B cell (primary cell): ENCODE measurements around the gene BCL10. TPM values are rescaled to one million over a fixed set of nuclear protein-coding genes. Genes with fewer than 3 reads are reported as not detected.

ENCODE experiments used
- ATAC-seq: fragments of 200-7000 bp; cut with Tn5 transposase; one replicate; pipeline ENCODE4 v1.10.0; 2021; ENCODE audit warnings: low read depth, mild to moderate bottlenecking, moderate number of reproducible peaks, moderate library complexity
- CTCF ChIA-PET: fragments of 350-600 bp; sonication (Branson Sonifier 250); formaldehyde crosslinking; loops from one replicate; lab custom pipeline; 2021; ENCODE audit warnings: antibody characterized with exemption, inconsistent platforms; lab: Charles Lee
- POLR2A ChIA-PET: fragments of 350-600 bp; sonication (Branson Sonifier 250); formaldehyde crosslinking; loops from one replicate; lab custom pipeline; 2021; ENCODE audit warnings: antibody characterized with exemption; lab: Charles Lee
- DNase-seq: peaks from one replicate; pipeline ENCODE4 v3.0.0; 2013
- H2AFZ ChIP-seq: 2 replicates; pipeline ENCODE4 v1.6.1; 2012; ENCODE audit warnings: mild to moderate bottlenecking, low read depth, low read length; ENCODE audit not compliant: insufficient read depth, poor library complexity, severe bottlenecking
- H3K27ac ChIP-seq, 2 donors: 1 replicate in 1 of 2; 2 replicates in 1 of 2; pipeline ENCODE4 v1.5.1; 2012 to 2013; ENCODE audit warnings: low read length in 2 of 2, mild to moderate bottlenecking in 2 of 2, moderate library complexity in 1 of 2
- H3K27me3 ChIP-seq, 4 experiments: fragments of 200-600 bp in 1 of 4; sonication (generic) in 1 of 4; replicated peaks in 1 of 4; 1 replicate in 2 of 4; 2 replicates in 2 of 4; pipeline versions ENCODE4 v1.6.1 to v1.7.0; 2013 to 2016; ENCODE audit warnings: low read length in 3 of 4, mild to moderate bottlenecking in 2 of 4, mixed read lengths in 1 of 4, moderate library complexity in 1 of 4; ENCODE audit not compliant: insufficient read depth in 4 of 4, control insufficient read depth in 3 of 4; ENCODE audit errors: control extremely low read depth in 1 of 4
- H3K36me3 ChIP-seq, 2 experiments: replicated peaks in 1 of 2; 1 replicate in 1 of 2; 2 replicates in 1 of 2; pipeline versions ENCODE4 v1.6.1 to v1.7.1; 2013; ENCODE audit warnings: low read length in 1 of 2; ENCODE audit not compliant: insufficient read depth in 2 of 2, control insufficient read depth in 1 of 2; ENCODE audit errors: control extremely low read depth in 1 of 2, extremely low read depth in 1 of 2
- H3K4me1 ChIP-seq, 2 donors: fragments of 200-600 bp in 1 of 2; sonication (generic) in 1 of 2; 1 replicate in 1 of 2; 2 replicates in 1 of 2; pipeline versions ENCODE4 v1.5.1 to v1.6.1; 2013 to 2017; ENCODE audit warnings: low read length in 2 of 2; ENCODE audit not compliant: control insufficient read depth in 2 of 2, insufficient read depth in 2 of 2
- H3K4me2 ChIP-seq: replicated peaks from 2 replicates; pipeline ENCODE3; 2012; ENCODE audit warnings: mild to moderate bottlenecking, low read depth, low read length; ENCODE audit not compliant: poor library complexity, severe bottlenecking
- H3K4me3 ChIP-seq, 5 experiments: fragments of 200-600 bp in 1 of 5; sonication (generic) in 1 of 5; 1 replicate in 3 of 5; 2 replicates in 2 of 5; pipeline versions ENCODE4 v1.5.1 to v1.7.0; 2011 to 2016; ENCODE audit warnings: low read length in 4 of 5, mild to moderate bottlenecking in 4 of 5, low read depth in 2 of 5, control low read depth in 1 of 5, moderate library complexity in 1 of 5; ENCODE audit not compliant: insufficient read depth in 1 of 5; ENCODE audit errors: control extremely low read depth in 1 of 5, extremely low read depth in 1 of 5
- H3K79me2 ChIP-seq: fragments of 200-600 bp; sonication (generic); one replicate; pipeline ENCODE4 v1.6.0; 2016; ENCODE audit warnings: low read length; ENCODE audit not compliant: control insufficient read depth, insufficient read depth
- H3K9ac ChIP-seq: fragments of 200-600 bp; sonication (generic); 2 replicates; pipeline ENCODE4 v1.6.1; 2017; ENCODE audit warnings: mild to moderate bottlenecking, low read length, moderate library complexity
- H3K9me3 ChIP-seq, 3 donors: one replicate each; pipeline versions ENCODE4 v1.6.1 to v1.7.1; 2013; ENCODE audit warnings: low read length in 2 of 3; ENCODE audit not compliant: control insufficient read depth in 2 of 3, insufficient read depth in 1 of 3; ENCODE audit errors: control extremely low read depth in 1 of 3
- H4K20me1 ChIP-seq: 2 replicates; pipeline ENCODE4 v1.6.0; 2012; ENCODE audit warnings: mild to moderate bottlenecking, low read length; ENCODE audit not compliant: insufficient read depth, control insufficient read depth, poor library complexity, severe bottlenecking
- H3K27ac Mint-ChIP-seq: one replicate; pipeline ENCODE4 v1.8.0; 2021; ENCODE audit warnings: mixed read lengths
- H3K27me3 Mint-ChIP-seq: one replicate; pipeline ENCODE4 v1.8.0; 2021; ENCODE audit warnings: mixed read lengths
- H3K4me1 Mint-ChIP-seq: one replicate; pipeline ENCODE4 v1.8.0; 2021; ENCODE audit warnings: mixed read lengths
- H3K4me3 Mint-ChIP-seq: one replicate; pipeline ENCODE4 v1.8.0; 2021; ENCODE audit warnings: mixed read lengths
- H3K9me3 Mint-ChIP-seq: one replicate; pipeline ENCODE4 v1.8.0; 2022; ENCODE audit warnings: mixed read lengths; ENCODE audit not compliant: insufficient read depth
- EZH2 ChIP-seq: IDR thresholded peaks from 2 replicates; pipeline ENCODE4 v1.6.1; 2012; ENCODE audit warnings: borderline replicate concordance, low read depth, mild to moderate bottlenecking, moderate library complexity, low read length; ENCODE audit not compliant: insufficient read depth, poor library complexity, severe bottlenecking
- WGBS: methylation state at CpG from one replicate; pipeline ENCODE4 v1.1.5; 2013; ENCODE audit warnings: missing lambda C conversion rate; ENCODE audit not compliant: insufficient coverage; 5-methylcytosine and 5-hydroxymethylcytosine counted together
- intact Hi-C: fragments of 100-400 bp; cut with micrococcal nuclease; formaldehyde crosslinking; loops from one replicate; pipeline ENCODE4 v1.10.0; 2022
- polyA plus RNA-seq: library from polyadenylated mRNA; depleted of rRNA; stranded (reverse); fragments of >200 nt; gene quantifications from 2 replicates; pipeline ENCODE4 v1.2.3, GENCODE V29; 2012
- total RNA-seq, 2 donors: library from RNA; stranded (reverse); fragments of 120-200 nt in 1 of 2; gene quantifications; 1 replicate in 1 of 2; 2 replicates in 1 of 2; pipeline versions ENCODE4 v1.2.3 to v1.2.4, GENCODE V29; 2013 to 2022
- TF ChIP-seq, protein P1 (sequence below): fragments of 200-600 bp; IDR thresholded peaks from one replicate; pipeline ENCODE4 v1.8.0; 2022; ENCODE audit warnings: antibody characterized with exemption, mild to moderate bottlenecking

Gene BCL10
- total and polyA plus RNA-seq, 2 donors (not counting 1 experiment from before 2014, with no cell fraction given): 26.2 to 60.5 TPM

DNA sequence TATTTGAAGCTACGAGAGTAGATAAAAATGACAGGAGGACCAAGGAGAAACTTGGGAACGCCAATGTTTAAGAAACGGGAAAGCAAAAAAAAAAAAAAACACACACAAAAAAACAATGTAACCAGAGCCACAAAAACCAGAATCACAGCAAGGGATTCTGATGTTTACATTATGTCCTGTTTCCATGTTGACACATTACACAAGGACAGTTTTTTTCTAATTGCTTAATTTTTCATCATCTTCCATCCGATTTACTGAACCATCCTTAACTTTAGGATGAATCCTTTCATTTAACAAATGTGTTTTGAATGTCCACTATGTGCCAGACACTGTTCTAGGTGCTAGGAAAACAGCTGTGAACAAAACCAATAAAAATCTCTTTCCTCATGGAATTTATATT lies 1.4 kb upstream of the BCL10 start:
- H3K4me2 ChIP-seq: peak overlapping the region; percentile 76
- TF ChIP-seq EZH2: no peak
- TF ChIP-seq, protein P1, sequence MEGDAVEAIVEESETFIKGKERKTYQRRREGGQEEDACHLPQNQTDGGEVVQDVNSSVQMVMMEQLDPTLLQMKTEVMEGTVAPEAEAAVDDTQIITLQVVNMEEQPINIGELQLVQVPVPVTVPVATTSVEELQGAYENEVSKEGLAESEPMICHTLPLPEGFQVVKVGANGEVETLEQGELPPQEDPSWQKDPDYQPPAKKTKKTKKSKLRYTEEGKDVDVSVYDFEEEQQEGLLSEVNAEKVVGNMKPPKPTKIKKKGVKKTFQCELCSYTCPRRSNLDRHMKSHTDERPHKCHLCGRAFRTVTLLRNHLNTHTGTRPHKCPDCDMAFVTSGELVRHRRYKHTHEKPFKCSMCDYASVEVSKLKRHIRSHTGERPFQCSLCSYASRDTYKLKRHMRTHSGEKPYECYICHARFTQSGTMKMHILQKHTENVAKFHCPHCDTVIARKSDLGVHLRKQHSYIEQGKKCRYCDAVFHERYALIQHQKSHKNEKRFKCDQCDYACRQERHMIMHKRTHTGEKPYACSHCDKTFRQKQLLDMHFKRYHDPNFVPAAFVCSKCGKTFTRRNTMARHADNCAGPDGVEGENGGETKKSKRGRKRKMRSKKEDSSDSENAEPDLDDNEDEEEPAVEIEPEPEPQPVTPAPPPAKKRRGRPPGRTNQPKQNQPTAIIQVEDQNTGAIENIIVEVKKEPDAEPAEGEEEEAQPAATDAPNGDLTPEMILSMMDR: no peak
- no peak overlapping the region for H3K27ac Mint-ChIP-seq
- H3K9me3 Mint-ChIP-seq: no peaks in the 10 kb centered on the region
- no peaks in the 10 kb centered on the region for H3K27me3 ChIP-seq
- H4K20me1 ChIP-seq: peaks cover 26% of the 10 kb centered on the region
- no CpG with 5 or more reads among the region's 4 CpGs for WGBS
- intact Hi-C loops: loop anchor here (2.0 to 5.0 kb wide), 5 partner anchors 289 to 1634 kb away; partner anchors contain the start of genes GNG5, HS2ST1, SELENOF and SPATA1
- DNase-seq (no peak), ATAC-seq (no peak)
- H3K4me3 ChIP-seq: peak overlapping the region in 1 of 5 experiments; percentile 70
- no peaks in the 10 kb centered on the region for H3K9me3 ChIP-seq
- ChIA-PET POLR2A (interaction anchor here (0.5 to 2.9 kb wide), 2 partner anchors 18 to 75 kb away, joined by 3 to 26 read pairs; partner anchors contain the start of gene C1orf52), CTCF (interaction anchor here (0.7 to 5.5 kb wide), 8 partner anchors 14 to 365 kb away, joined by 3 to 59 read pairs (median 4); partner anchors contain the start of gene C1orf52)
- peaks cover 37 to 38% of the 10 kb centered on the region in 2 donors for H3K4me1 ChIP-seq
- no peak overlapping the region for H2AFZ ChIP-seq
- H3K9ac ChIP-seq: no peak overlapping the region
- H3K27ac ChIP-seq: no peak overlapping the region
- H3K79me2 ChIP-seq: peaks cover 66% of the 10 kb centered on the region
- peaks cover 2 to 11% of the 10 kb centered on the region in 2 experiments for H3K36me3 ChIP-seq
- no peaks in the 10 kb centered on the region for H3K27me3 Mint-ChIP-seq
- H3K4me3 Mint-ChIP-seq: no peak overlapping the region
- H3K4me1 Mint-ChIP-seq: peaks cover 46% of the 10 kb centered on the region
